ENCODE results near the gene PSD2. TPM values are rescaled to one million over a fixed set of nuclear protein-coding genes. Genes with fewer than 3 reads are reported as not detected.

PSD2 gene
- total and polyA plus RNA-seq, 4 donors, result 0.05 TPM; not detected in 3

DNA sequence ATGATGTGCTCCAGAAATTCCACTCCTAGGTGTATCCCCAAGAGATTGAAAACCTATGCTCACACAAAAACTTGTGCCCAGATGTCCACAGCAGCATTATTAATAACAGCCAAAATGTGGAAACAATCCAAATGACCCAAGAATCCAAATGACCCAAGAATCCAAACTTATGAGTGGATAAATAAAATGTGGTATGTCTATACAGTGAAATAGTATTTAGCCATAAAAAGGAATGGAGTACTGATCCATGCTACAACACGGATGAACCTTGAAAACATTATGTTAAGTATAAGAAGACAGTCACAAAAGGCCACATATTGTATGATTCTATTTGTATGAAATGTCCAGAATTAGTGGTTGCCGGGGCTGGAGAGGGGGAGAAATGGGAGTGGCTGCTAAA, 80.3 kb downstream of the PSD2 start:
- Histone ChIP-seq H3K4me3 (ENCODE audit: low read depth in 1 of 3, low read length in 3 of 3) (no peak overlapping the region), H3K27me3 (ENCODE audit: control insufficient read depth in 4 of 4, insufficient read depth in 4 of 4, low read length in 3 of 4) (no peaks in the 10 kb centered on the region), H3K36me3 (ENCODE audit: control insufficient read depth in 4 of 4, insufficient read depth in 3 of 4, low read depth in 1 of 4, low read length in 3 of 4) (no peaks in the 10 kb centered on the region), H3K4me1 (ENCODE audit: control insufficient read depth in 4 of 4, insufficient read depth in 4 of 4, low read length in 3 of 4) (no peaks in the 10 kb centered on the region), H3K9ac (ENCODE audit: low read depth in 1 of 2, low read length in 2 of 2) (no peak overlapping the region), H3K27ac (ENCODE audit: low read depth in 1 of 2, low read length in 2 of 2) (no peak overlapping the region), H3K9me3 (ENCODE audit: control insufficient read depth in 4 of 4, low read length in 3 of 4) (no peaks in the 10 kb centered on the region)
- no peak for DNase-seq (ENCODE audit: low spot score)
- TF ChIP-seq RAD21 (IDR thresholded peaks at IDR 0.05) (no peak), RXRA (IDR thresholded peaks at IDR 0.05) (no peak), GABPA (IDR thresholded peaks at IDR 0.05 in 1 of 2, conservative IDR thresholded peaks at IDR 0.05 in 1 of 2) (no peak), HNF4G (IDR thresholded peaks at IDR 0.05) (no peak), FOXA2 (IDR thresholded peaks at IDR 0.05) (no peak), HNF4A (conservative IDR thresholded peaks at IDR 0.05) (no peak), NR2F2 (IDR thresholded peaks at IDR 0.05) (no peak), TAF1 (conservative IDR thresholded peaks at IDR 0.05) (no peak), JUND (IDR thresholded peaks at IDR 0.05) (no peak), EGR1 (IDR thresholded peaks at IDR 0.05; ENCODE audit: low read depth in 2 of 2) (no peak), SP1 (IDR thresholded peaks at IDR 0.05) (no peak)
- TF ChIP-seq, protein P1, sequence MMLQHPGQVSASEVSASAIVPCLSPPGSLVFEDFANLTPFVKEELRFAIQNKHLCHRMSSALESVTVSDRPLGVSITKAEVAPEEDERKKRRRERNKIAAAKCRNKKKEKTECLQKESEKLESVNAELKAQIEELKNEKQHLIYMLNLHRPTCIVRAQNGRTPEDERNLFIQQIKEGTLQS (IDR thresholded peaks at IDR 0.05), result no peak
- TF ChIP-seq, protein P2, sequence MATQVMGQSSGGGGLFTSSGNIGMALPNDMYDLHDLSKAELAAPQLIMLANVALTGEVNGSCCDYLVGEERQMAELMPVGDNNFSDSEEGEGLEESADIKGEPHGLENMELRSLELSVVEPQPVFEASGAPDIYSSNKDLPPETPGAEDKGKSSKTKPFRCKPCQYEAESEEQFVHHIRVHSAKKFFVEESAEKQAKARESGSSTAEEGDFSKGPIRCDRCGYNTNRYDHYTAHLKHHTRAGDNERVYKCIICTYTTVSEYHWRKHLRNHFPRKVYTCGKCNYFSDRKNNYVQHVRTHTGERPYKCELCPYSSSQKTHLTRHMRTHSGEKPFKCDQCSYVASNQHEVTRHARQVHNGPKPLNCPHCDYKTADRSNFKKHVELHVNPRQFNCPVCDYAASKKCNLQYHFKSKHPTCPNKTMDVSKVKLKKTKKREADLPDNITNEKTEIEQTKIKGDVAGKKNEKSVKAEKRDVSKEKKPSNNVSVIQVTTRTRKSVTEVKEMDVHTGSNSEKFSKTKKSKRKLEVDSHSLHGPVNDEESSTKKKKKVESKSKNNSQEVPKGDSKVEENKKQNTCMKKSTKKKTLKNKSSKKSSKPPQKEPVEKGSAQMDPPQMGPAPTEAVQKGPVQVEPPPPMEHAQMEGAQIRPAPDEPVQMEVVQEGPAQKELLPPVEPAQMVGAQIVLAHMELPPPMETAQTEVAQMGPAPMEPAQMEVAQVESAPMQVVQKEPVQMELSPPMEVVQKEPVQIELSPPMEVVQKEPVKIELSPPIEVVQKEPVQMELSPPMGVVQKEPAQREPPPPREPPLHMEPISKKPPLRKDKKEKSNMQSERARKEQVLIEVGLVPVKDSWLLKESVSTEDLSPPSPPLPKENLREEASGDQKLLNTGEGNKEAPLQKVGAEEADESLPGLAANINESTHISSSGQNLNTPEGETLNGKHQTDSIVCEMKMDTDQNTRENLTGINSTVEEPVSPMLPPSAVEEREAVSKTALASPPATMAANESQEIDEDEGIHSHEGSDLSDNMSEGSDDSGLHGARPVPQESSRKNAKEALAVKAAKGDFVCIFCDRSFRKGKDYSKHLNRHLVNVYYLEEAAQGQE (IDR thresholded peaks at IDR 0.05), result no peak
- TF ChIP-seq, protein P3, sequence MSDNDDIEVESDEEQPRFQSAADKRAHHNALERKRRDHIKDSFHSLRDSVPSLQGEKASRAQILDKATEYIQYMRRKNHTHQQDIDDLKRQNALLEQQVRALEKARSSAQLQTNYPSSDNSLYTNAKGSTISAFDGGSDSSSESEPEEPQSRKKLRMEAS (IDR thresholded peaks at IDR 0.05), result no peak
- 90% methylated on average over 2 of the region's 2 CpGs for WGBS

DNA sequence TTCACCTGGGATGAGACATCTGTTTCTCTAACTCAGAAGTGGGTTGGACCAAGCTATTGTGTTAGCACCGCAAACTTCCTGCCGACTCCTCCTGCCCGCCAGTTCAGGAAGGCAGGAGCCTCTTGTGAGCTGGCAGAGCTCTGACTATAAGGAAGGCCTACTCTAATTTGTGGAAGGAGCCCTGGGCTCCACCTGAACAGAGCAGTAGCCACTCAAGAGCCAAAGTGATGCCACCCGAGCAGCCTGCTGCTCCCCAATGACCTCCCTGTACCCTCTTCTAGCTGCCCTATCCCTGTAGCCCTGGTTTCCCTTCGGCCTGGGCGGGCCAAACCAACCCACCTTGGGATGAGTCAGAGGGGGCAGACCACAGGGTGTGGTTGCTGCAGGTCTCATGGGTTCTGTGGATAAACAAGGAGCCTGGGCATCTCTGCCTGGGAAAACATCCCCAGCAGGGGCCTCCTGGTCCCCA, 81.6 kb downstream of the PSD2 start:
- no peak for DNase-seq (ENCODE audit: low spot score)
- 88% methylated on average over 6 of the region's 6 CpGs for WGBS
- TF ChIP-seq EGR1 (IDR thresholded peaks at IDR 0.05; ENCODE audit: low read depth in 2 of 2), result no peak
- no peak for TF ChIP-seq RAD21 (IDR thresholded peaks at IDR 0.05)
- no peak for TF ChIP-seq YY1 (IDR thresholded peaks at IDR 0.05)
- TF ChIP-seq, protein P1 (IDR thresholded peaks at IDR 0.05), result no peak
- no peak for TF ChIP-seq NR2F2 (IDR thresholded peaks at IDR 0.05)
- TF ChIP-seq, protein P4, sequence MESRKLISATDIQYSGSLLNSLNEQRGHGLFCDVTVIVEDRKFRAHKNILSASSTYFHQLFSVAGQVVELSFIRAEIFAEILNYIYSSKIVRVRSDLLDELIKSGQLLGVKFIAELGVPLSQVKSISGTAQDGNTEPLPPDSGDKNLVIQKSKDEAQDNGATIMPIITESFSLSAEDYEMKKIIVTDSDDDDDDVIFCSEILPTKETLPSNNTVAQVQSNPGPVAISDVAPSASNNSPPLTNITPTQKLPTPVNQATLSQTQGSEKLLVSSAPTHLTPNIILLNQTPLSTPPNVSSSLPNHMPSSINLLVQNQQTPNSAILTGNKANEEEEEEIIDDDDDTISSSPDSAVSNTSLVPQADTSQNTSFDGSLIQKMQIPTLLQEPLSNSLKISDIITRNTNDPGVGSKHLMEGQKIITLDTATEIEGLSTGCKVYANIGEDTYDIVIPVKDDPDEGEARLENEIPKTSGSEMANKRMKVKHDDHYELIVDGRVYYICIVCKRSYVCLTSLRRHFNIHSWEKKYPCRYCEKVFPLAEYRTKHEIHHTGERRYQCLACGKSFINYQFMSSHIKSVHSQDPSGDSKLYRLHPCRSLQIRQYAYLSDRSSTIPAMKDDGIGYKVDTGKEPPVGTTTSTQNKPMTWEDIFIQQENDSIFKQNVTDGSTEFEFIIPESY (IDR thresholded peaks at IDR 0.05), result no peak
- TF ChIP-seq, protein P5, sequence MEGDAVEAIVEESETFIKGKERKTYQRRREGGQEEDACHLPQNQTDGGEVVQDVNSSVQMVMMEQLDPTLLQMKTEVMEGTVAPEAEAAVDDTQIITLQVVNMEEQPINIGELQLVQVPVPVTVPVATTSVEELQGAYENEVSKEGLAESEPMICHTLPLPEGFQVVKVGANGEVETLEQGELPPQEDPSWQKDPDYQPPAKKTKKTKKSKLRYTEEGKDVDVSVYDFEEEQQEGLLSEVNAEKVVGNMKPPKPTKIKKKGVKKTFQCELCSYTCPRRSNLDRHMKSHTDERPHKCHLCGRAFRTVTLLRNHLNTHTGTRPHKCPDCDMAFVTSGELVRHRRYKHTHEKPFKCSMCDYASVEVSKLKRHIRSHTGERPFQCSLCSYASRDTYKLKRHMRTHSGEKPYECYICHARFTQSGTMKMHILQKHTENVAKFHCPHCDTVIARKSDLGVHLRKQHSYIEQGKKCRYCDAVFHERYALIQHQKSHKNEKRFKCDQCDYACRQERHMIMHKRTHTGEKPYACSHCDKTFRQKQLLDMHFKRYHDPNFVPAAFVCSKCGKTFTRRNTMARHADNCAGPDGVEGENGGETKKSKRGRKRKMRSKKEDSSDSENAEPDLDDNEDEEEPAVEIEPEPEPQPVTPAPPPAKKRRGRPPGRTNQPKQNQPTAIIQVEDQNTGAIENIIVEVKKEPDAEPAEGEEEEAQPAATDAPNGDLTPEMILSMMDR (IDR thresholded peaks at IDR 0.05; ENCODE audit: low read depth, low read length, missing input control), result no peak
- TF ChIP-seq, protein P2 (IDR thresholded peaks at IDR 0.05), result no peak
- TF ChIP-seq FOXA1 (IDR thresholded peaks at IDR 0.05), result no peak
- TF ChIP-seq TAF1 (conservative IDR thresholded peaks at IDR 0.05), result no peak
- no peak for TF ChIP-seq RXRA (IDR thresholded peaks at IDR 0.05)
- H3K27ac ChIP-seq (ENCODE audit: low read depth in 1 of 2, low read length in 2 of 2), result no peak overlapping the region
- no peaks in the 10 kb centered on the region for H3K4me1 ChIP-seq (ENCODE audit: control insufficient read depth in 4 of 4, insufficient read depth in 4 of 4, low read length in 3 of 4)
- no peaks in the 10 kb centered on the region for H3K36me3 ChIP-seq (ENCODE audit: control insufficient read depth in 4 of 4, insufficient read depth in 3 of 4, low read depth in 1 of 4, low read length in 3 of 4)
- H3K9me3 ChIP-seq (ENCODE audit: control insufficient read depth in 4 of 4, low read length in 3 of 4), result no peaks in the 10 kb centered on the region
- no peaks in the 10 kb centered on the region for H3K27me3 ChIP-seq (ENCODE audit: control insufficient read depth in 4 of 4, insufficient read depth in 4 of 4, low read length in 3 of 4)
- H3K9ac ChIP-seq (ENCODE audit: low read depth in 1 of 2, low read length in 2 of 2), result no peak overlapping the region
- no peak overlapping the region for H3K4me3 ChIP-seq (ENCODE audit: low read depth in 1 of 3, low read length in 3 of 3)
